ENCODE data around the gene CYP27B1.

The CYP27B1 gene

DNA sequence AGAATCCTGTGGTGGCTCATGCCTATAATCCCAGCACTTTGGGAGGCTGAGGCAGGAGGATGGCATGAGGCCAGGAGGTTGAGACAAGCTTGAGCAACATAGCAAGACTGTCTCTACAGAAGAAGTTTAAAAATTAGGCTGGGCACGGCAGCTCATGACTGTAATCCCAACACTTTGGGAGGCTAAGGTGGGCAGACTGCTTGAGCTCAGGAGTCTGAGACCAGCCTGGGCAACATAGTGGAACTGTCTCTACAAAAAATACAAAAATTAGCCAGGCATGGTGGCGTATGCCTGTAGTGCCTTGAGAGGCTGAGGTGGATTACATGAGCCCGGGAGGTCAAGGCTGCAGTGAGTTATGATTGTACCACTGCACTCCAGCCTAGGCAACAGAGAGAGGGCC is 998 bp upstream of the CYP27B1 start:
- Histone ChIP-seq H3K27ac (ENCODE audit: low read depth, low read length) (no peak overlapping the region), H3K4me3 (ENCODE audit: low read depth in 1 of 5, low read length in 5 of 5) (no peak overlapping the region), H3K9me3 (ENCODE audit: control insufficient read depth in 5 of 5, low read length in 5 of 5) (no peaks in the 10 kb centered on the region), H3K36me3 (ENCODE audit: control insufficient read depth in 5 of 5, insufficient read depth in 5 of 5, low read length in 5 of 5) (peaks cover 3 to 19% (median 15%) of the 10 kb centered on the region in 5 donors), H3K9ac (ENCODE audit: low read length in 5 of 5) (no peak overlapping the region), H3K4me1 (ENCODE audit: control insufficient read depth in 5 of 5, insufficient read depth in 5 of 5, low read length in 5 of 5) (peaks cover 4 to 47% (median 44%) of the 10 kb centered on the region in 5 donors), H3K27me3 (ENCODE audit: control insufficient read depth in 5 of 5, insufficient read depth in 4 of 5, low read length in 5 of 5) (peaks cover 38 to 45% (median 43%) of the 10 kb centered on the region in 5 donors)

DNA sequence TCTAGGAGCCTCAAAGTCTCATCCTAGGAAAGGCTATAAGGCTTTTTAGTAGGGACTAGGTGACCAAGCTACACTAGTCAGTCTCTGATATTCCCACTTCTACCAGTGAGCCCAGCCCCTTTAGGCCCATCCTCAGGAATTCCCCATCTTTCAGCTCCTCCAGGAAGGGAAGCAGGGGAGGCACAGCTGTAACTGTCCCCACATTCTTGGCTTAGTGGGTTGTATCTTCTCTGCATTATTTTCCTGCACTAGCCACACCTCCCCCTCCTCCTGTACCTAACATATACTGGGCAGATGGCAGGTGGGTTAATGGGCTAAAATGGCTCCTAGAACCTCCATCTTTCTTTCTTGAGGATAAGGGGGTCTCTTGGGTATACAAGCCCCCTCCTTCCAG is 424 bp upstream of the CYP27B1 start:
- Histone ChIP-seq H3K27ac (ENCODE audit: low read depth, low read length) (no peak overlapping the region), H3K9ac (ENCODE audit: low read length in 5 of 5) (no peak overlapping the region), H3K36me3 (ENCODE audit: control insufficient read depth in 5 of 5, insufficient read depth in 5 of 5, low read length in 5 of 5) (peaks cover 3 to 19% (median 15%) of the 10 kb centered on the region in 5 donors), H3K4me1 (ENCODE audit: control insufficient read depth in 5 of 5, insufficient read depth in 5 of 5, low read length in 5 of 5) (peaks cover 4 to 44% (median 38%) of the 10 kb centered on the region in 5 donors), H3K9me3 (ENCODE audit: control insufficient read depth in 5 of 5, low read length in 5 of 5) (no peaks in the 10 kb centered on the region), H3K4me3 (ENCODE audit: low read depth in 1 of 5, low read length in 5 of 5) (no peak overlapping the region), H3K27me3 (ENCODE audit: control insufficient read depth in 5 of 5, insufficient read depth in 4 of 5, low read length in 5 of 5) (peaks cover 38 to 46% (median 45%) of the 10 kb centered on the region in 5 donors)

GRCh38 chr12:57765698-57766463 is 997 bp downstream of the CYP27B1 start:
- Histone ChIP-seq H3K36me3 (ENCODE audit: control insufficient read depth in 5 of 5, insufficient read depth in 5 of 5, low read length in 5 of 5) (peaks cover 3 to 19% (median 15%) of the 10 kb centered on the region in 5 donors), H3K9me3 (ENCODE audit: control insufficient read depth in 5 of 5, low read length in 5 of 5) (no peaks in the 10 kb centered on the region), H3K27me3 (ENCODE audit: control insufficient read depth in 5 of 5, insufficient read depth in 4 of 5, low read length in 5 of 5) (peaks cover 38 to 46% (median 45%) of the 10 kb centered on the region in 5 donors), H3K27ac (ENCODE audit: low read depth, low read length) (no peak overlapping the region), H3K4me3 (ENCODE audit: low read depth in 1 of 5, low read length in 5 of 5) (peak overlapping the region in 4 of 5 donors; percentile 22 to 59 (median 44)), H3K9ac (ENCODE audit: low read length in 5 of 5) (peak overlapping the region in 1 of 5 donors; percentile 18), H3K4me1 (ENCODE audit: control insufficient read depth in 5 of 5, insufficient read depth in 5 of 5, low read length in 5 of 5) (peaks cover 2 to 30% (median 26%) of the 10 kb centered on the region in 5 donors)

DNA sequence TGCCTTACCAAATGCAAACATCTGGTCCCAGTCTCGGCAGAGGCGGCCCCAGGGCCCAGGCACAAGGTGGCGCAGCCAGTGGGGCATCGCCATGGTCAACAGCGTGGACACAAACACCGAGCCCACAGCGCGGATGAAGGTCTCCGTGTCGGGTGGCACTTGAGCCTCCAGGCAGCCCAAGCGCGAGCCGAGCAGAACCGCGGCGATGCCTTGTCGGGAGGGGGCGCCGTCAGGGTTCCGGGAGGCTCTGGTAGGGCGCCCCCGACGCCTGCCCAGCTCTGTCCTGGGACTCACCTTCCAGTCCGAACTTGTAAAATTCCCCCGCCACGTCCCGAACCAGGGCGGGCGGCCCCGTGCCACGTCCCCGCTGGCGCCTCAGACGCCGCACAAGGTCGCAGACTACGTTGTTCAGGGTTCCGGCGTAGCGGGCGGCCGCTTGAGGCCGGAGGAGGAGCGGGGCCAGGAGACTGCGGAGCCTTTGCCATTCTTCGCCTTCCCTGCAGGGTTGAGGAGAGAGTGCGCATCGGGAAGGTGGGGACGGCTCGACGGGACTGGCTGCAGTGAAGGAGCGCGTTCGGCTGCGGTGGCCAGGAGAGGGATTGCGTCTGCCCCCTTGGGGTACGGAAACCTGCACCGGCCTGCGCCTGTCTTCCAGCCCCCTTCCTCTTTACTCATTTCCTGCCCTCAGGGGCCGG is 1.7 kb downstream of the CYP27B1 start:
- Histone ChIP-seq H3K4me3 (ENCODE audit: low read depth in 1 of 5, low read length in 5 of 5) (peak overlapping the region in 4 of 5 donors; percentile 35 to 59 (median 44)), H3K27ac (ENCODE audit: low read depth, low read length) (no peak overlapping the region), H3K9ac (ENCODE audit: low read length in 5 of 5) (peak overlapping the region in 1 of 5 donors; percentile 18), H3K4me1 (ENCODE audit: control insufficient read depth in 5 of 5, insufficient read depth in 5 of 5, low read length in 5 of 5) (peaks cover 2 to 28% (median 25%) of the 10 kb centered on the region in 5 donors), H3K36me3 (ENCODE audit: control insufficient read depth in 5 of 5, insufficient read depth in 5 of 5, low read length in 5 of 5) (peaks cover 3 to 15% (median 13%) of the 10 kb centered on the region in 5 donors), H3K27me3 (ENCODE audit: control insufficient read depth in 5 of 5, insufficient read depth in 4 of 5, low read length in 5 of 5) (peaks cover 38 to 46% (median 45%) of the 10 kb centered on the region in 5 donors), H3K9me3 (ENCODE audit: control insufficient read depth in 5 of 5, low read length in 5 of 5) (no peaks in the 10 kb centered on the region)

DNA sequence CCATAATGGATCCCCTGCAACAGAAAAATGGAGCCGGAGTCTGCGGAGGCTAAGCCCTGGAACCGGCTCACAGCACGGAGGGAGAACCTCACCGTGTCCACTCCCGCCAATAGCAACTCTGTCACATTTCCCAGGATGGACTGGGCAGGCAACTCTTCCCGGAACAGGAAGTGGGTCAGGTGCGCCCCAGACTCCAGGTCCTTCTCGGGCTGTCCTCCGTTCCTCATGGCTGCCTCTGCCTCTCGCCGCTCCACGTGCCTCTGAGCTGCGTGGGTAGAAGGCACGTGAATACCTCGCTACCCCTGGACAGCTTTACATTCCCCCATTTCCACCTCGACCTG is 2.2 kb downstream of the CYP27B1 start:
- Histone ChIP-seq H3K4me1 (ENCODE audit: control insufficient read depth in 5 of 5, insufficient read depth in 5 of 5, low read length in 5 of 5) (peaks cover 2 to 28% (median 25%) of the 10 kb centered on the region in 5 donors), H3K9me3 (ENCODE audit: control insufficient read depth in 5 of 5, low read length in 5 of 5) (no peaks in the 10 kb centered on the region), H3K27me3 (ENCODE audit: control insufficient read depth in 5 of 5, insufficient read depth in 4 of 5, low read length in 5 of 5) (peaks cover 38 to 46% (median 45%) of the 10 kb centered on the region in 5 donors), H3K4me3 (ENCODE audit: low read depth in 1 of 5, low read length in 5 of 5) (peak overlapping the region in 4 of 5 donors; percentile 35 to 59 (median 44)), H3K9ac (ENCODE audit: low read length in 5 of 5) (no peak overlapping the region), H3K36me3 (ENCODE audit: control insufficient read depth in 5 of 5, insufficient read depth in 5 of 5, low read length in 5 of 5) (peaks cover 3 to 13% (median 9%) of the 10 kb centered on the region in 5 donors), H3K27ac (ENCODE audit: low read depth, low read length) (no peak overlapping the region)

GRCh38 chr12:57763881-57764661 is 2.8 kb downstream of the CYP27B1 start:
- H3K36me3 ChIP-seq (ENCODE audit: control insufficient read depth in 5 of 5, insufficient read depth in 5 of 5, low read length in 5 of 5), result peaks cover 3 to 10% (median 6%) of the 10 kb centered on the region in 5 donors
- peaks cover 2 to 28% (median 25%) of the 10 kb centered on the region in 5 donors for H3K4me1 ChIP-seq (ENCODE audit: control insufficient read depth in 5 of 5, insufficient read depth in 5 of 5, low read length in 5 of 5)
- H3K27ac ChIP-seq (ENCODE audit: low read depth, low read length), result no peak overlapping the region
- no peak overlapping the region for H3K9ac ChIP-seq (ENCODE audit: low read length in 5 of 5)
- peaks cover 38 to 46% (median 45%) of the 10 kb centered on the region in 5 donors for H3K27me3 ChIP-seq (ENCODE audit: control insufficient read depth in 5 of 5, insufficient read depth in 4 of 5, low read length in 5 of 5)
- H3K4me3 ChIP-seq (ENCODE audit: low read depth in 1 of 5, low read length in 5 of 5), result peak overlapping the region in 1 of 5 donors; percentile 36
- H3K9me3 ChIP-seq (ENCODE audit: control insufficient read depth in 5 of 5, low read length in 5 of 5), result peaks cover 0 to 2% (median 0%) of the 10 kb centered on the region in 5 donors

DNA sequence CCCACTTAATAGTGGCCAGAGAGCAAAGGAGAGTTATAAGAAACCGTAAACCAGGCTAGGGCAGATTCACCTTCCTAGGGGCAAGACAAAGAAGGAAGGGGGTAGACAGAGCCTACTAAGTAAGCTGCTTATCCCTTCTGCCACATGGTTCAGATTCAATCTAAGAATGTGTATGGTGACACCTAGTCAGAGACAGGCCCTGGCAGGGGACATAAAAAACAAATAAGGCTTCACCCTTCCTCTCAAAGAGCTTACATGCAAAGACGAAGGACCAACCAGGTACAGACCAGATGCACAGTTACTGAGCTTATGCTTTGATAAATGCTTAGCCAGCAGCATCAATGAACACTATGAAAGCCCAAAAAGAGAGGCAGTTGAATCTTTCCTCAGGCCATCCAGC is 4.4 kb downstream of the CYP27B1 start:
- no peak overlapping the region for H3K27ac ChIP-seq (ENCODE audit: low read depth, low read length)
- peaks cover 0 to 16% (median 3%) of the 10 kb centered on the region in 5 donors for H3K9me3 ChIP-seq (ENCODE audit: control insufficient read depth in 5 of 5, low read length in 5 of 5)
- H3K36me3 ChIP-seq (ENCODE audit: control insufficient read depth in 5 of 5, insufficient read depth in 5 of 5, low read length in 5 of 5), result peaks cover 0 to 19% (median 14%) of the 10 kb centered on the region in 5 donors
- no peak overlapping the region for H3K9ac ChIP-seq (ENCODE audit: low read length in 5 of 5)
- H3K4me3 ChIP-seq (ENCODE audit: low read depth in 1 of 5, low read length in 5 of 5), result no peak overlapping the region
- peaks cover 2 to 28% (median 25%) of the 10 kb centered on the region in 5 donors for H3K4me1 ChIP-seq (ENCODE audit: control insufficient read depth in 5 of 5, insufficient read depth in 5 of 5, low read length in 5 of 5)
- peaks cover 38 to 46% (median 42%) of the 10 kb centered on the region in 5 donors for H3K27me3 ChIP-seq (ENCODE audit: control insufficient read depth in 5 of 5, insufficient read depth in 4 of 5, low read length in 5 of 5)

GRCh38 chr12:57761391-57761998 is 5.4 kb downstream of the CYP27B1 start:
- peaks cover 0 to 16% (median 3%) of the 10 kb centered on the region in 5 donors for H3K9me3 ChIP-seq (ENCODE audit: control insufficient read depth in 5 of 5, low read length in 5 of 5)
- peaks cover 2 to 25% (median 23%) of the 10 kb centered on the region in 5 donors for H3K4me1 ChIP-seq (ENCODE audit: control insufficient read depth in 5 of 5, insufficient read depth in 5 of 5, low read length in 5 of 5)
- peaks cover 31 to 39% (median 32%) of the 10 kb centered on the region in 5 donors for H3K27me3 ChIP-seq (ENCODE audit: control insufficient read depth in 5 of 5, insufficient read depth in 4 of 5, low read length in 5 of 5)
- no peak overlapping the region for H3K4me3 ChIP-seq (ENCODE audit: low read depth in 1 of 5, low read length in 5 of 5)
- H3K9ac ChIP-seq (ENCODE audit: low read length in 5 of 5), result no peak overlapping the region
- H3K27ac ChIP-seq (ENCODE audit: low read depth, low read length), result no peak overlapping the region
- peaks cover 0 to 19% (median 14%) of the 10 kb centered on the region in 5 donors for H3K36me3 ChIP-seq (ENCODE audit: control insufficient read depth in 5 of 5, insufficient read depth in 5 of 5, low read length in 5 of 5)

DNA sequence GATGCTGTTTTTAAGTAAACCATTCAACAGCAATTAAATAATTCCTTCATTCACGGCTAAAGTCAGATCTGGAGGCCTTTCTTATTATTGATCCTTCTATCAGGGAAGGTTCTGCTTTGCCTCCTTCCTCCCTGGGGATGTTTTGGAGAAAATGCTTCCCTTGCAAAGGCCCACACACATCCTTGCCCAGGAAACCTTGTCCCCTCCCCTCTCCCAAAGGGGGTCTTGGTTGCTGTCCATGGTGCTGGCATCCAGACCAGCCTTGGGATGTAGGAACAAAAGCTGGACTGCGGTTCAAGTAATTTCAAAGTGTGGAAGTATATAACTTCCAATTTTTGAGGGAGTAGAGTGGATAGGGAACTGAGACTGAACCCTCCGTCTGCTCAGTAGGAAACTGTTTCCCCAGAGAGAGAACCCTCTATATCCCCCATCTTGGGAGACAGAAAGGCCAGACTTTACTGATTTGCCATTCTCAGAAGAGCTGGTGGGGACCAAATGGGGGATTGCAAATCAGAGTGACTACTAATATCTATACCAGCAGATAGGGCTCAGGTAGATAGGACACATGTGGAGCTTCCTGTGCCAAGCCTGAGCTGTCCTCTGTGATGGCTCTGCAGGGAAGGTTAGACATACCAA is 6.4 kb downstream of the CYP27B1 start:
- Histone ChIP-seq H3K9ac (ENCODE audit: low read length in 5 of 5) (no peak overlapping the region), H3K27me3 (ENCODE audit: control insufficient read depth in 5 of 5, insufficient read depth in 4 of 5, low read length in 5 of 5) (peaks cover 21 to 29% (median 22%) of the 10 kb centered on the region in 5 donors), H3K27ac (ENCODE audit: low read depth, low read length) (no peak overlapping the region), H3K36me3 (ENCODE audit: control insufficient read depth in 5 of 5, insufficient read depth in 5 of 5, low read length in 5 of 5) (peaks cover 0 to 19% (median 14%) of the 10 kb centered on the region in 5 donors), H3K9me3 (ENCODE audit: control insufficient read depth in 5 of 5, low read length in 5 of 5) (peaks cover 0 to 16% (median 3%) of the 10 kb centered on the region in 5 donors), H3K4me1 (ENCODE audit: control insufficient read depth in 5 of 5, insufficient read depth in 5 of 5, low read length in 5 of 5) (peaks cover 2 to 24% (median 20%) of the 10 kb centered on the region in 5 donors), H3K4me3 (ENCODE audit: low read depth in 1 of 5, low read length in 5 of 5) (no peak overlapping the region)
